Aorta (tissue), 5 donors: ENCODE results near the gene DNAJC15. TPM values are rescaled to one million over a fixed set of nuclear protein-coding genes. Genes with fewer than 3 reads are reported as not detected.
A peak's percentile ranks its signal among the peaks of the same experiment; 100 is the strongest.
"Not testable (repeated sequence)": the region's sequence is repeated elsewhere in the genome, so short reads cannot be mapped to it uniquely, and the experiment has no call there.

Experiments used
- ATAC-seq: fragments of 200-7000 bp; cut with Tn5 transposase; one replicate; pipeline ENCODE4 v1.9.1; 2022; ENCODE audit warnings: moderate library complexity; ENCODE audit not compliant: low FRiP score
- DNase-seq, 2 donors: peaks; one replicate each; pipeline ENCODE4 v3.0.0-alpha.2; 2020
- H3K27ac ChIP-seq, 2 donors: one replicate each; pipeline ENCODE4 v1.5.1; 2013; ENCODE audit warnings: low read length in 2 of 2, mild to moderate bottlenecking in 2 of 2, moderate library complexity in 2 of 2, control low read depth in 1 of 2, inconsistent platforms in 1 of 2, low read depth in 1 of 2
- H3K27me3 ChIP-seq, 2 donors: one replicate each; pipeline ENCODE4 v1.6.1; 2013; ENCODE audit warnings: control low read depth in 1 of 2, low read length in 1 of 2, mild to moderate bottlenecking in 1 of 2, moderate library complexity in 1 of 2; ENCODE audit not compliant: insufficient read depth in 2 of 2, control insufficient read depth in 1 of 2
- H3K36me3 ChIP-seq, 2 donors: one replicate each; pipeline ENCODE4 v1.6.1; 2013; ENCODE audit warnings: control low read depth in 1 of 2, low read length in 1 of 2, mild to moderate bottlenecking in 1 of 2; ENCODE audit not compliant: insufficient read depth in 2 of 2, control insufficient read depth in 1 of 2
- H3K4me1 ChIP-seq, 2 donors: one replicate each; pipeline ENCODE4 v1.6.1; 2013; ENCODE audit warnings: low read length in 2 of 2, control low read depth in 1 of 2, mild to moderate bottlenecking in 1 of 2, moderate library complexity in 1 of 2; ENCODE audit not compliant: insufficient read depth in 2 of 2, control insufficient read depth in 1 of 2
- H3K4me3 ChIP-seq, 2 donors: one replicate each; pipeline ENCODE4 v1.5.1; 2013; ENCODE audit warnings: low read length in 2 of 2, control low read depth in 1 of 2, mild to moderate bottlenecking in 1 of 2
- H3K9me3 ChIP-seq: one replicate; pipeline ENCODE4 v1.6.1; 2013; ENCODE audit warnings: mild to moderate bottlenecking, low read length; ENCODE audit not compliant: control insufficient read depth
- WGBS, 2 donors: extraction: QIAGEN DNeasy Blood & Tissue Kit; methylation state at CpG; one replicate each; pipeline ENCODE4 v1.1.7; 2013; 5-methylcytosine and 5-hydroxymethylcytosine counted together
- intact Hi-C, 2 donors: fragments of 100-400 bp; cut with DNase I; formaldehyde crosslinking; loops; one replicate each; pipeline versions ENCODE4 v1.14.2 to v1.15.0; 2022
- polyA plus RNA-seq, 2 donors: library from polyadenylated mRNA; stranded (reverse); fragments of 200-250 nt; gene quantifications; one replicate each; pipeline ENCODE4 v1.2.3, GENCODE V29; 2013
- total RNA-seq, 2 donors: library from RNA; stranded (reverse); fragmentation: NEBNext Ultra II Directional; extraction: Animal tissue kit (Norgen Biotek cat#: 25700); gene quantifications; one replicate each; pipeline ENCODE4 v1.2.1, GENCODE V29; 2021
- donor health status: healthy with polysubstance abuse.
- donor health status: Bipolar disorder and iron deficiency.
- donor health status: DM: no; HTN: no; CAD: no.
- donor health status: DM: no; HTN: no; CAD: no.
- donor health status: DM: yes; HTN: yes; CAD: no.

Gene DNAJC15
- total and polyA plus RNA-seq, 4 donors = 7.4 to 19.4 (median 12.1) TPM

DNA sequence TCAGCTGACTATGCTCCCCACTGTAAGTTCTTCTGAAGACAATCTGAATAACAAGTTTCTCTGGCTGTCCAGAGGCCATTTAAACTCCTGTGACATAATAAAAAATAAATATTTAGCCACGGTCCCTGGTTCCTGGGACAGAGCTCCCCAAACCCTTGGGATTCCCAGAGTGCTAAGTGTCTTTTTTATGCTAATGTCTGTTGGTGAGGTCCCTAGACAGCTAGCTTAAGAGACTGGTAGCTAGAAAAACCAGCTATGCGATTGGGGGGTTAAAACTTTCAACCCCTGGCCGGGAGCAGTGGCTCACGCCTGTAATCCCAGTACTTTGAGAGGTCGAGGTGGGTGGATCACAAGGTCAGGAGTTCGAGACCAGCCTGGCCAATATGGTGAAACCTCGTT lies 37.2 kb upstream of the DNAJC15 start:
- no peak for ATAC-seq
- Histone ChIP-seq H3K27me3 (no peaks in the 10 kb centered on the region), H3K9me3 (no peaks in the 10 kb centered on the region), H3K27ac (no peak overlapping the region), H3K4me1 (no peaks in the 10 kb centered on the region), H3K36me3 (no peaks in the 10 kb centered on the region), H3K4me3 (no peak overlapping the region)
- intact Hi-C loops = no loop called here
- DNase-seq = no peak
- WGBS, 2 donors = 81% methylated on average over 7 of the region's 7 CpGs

DNA sequence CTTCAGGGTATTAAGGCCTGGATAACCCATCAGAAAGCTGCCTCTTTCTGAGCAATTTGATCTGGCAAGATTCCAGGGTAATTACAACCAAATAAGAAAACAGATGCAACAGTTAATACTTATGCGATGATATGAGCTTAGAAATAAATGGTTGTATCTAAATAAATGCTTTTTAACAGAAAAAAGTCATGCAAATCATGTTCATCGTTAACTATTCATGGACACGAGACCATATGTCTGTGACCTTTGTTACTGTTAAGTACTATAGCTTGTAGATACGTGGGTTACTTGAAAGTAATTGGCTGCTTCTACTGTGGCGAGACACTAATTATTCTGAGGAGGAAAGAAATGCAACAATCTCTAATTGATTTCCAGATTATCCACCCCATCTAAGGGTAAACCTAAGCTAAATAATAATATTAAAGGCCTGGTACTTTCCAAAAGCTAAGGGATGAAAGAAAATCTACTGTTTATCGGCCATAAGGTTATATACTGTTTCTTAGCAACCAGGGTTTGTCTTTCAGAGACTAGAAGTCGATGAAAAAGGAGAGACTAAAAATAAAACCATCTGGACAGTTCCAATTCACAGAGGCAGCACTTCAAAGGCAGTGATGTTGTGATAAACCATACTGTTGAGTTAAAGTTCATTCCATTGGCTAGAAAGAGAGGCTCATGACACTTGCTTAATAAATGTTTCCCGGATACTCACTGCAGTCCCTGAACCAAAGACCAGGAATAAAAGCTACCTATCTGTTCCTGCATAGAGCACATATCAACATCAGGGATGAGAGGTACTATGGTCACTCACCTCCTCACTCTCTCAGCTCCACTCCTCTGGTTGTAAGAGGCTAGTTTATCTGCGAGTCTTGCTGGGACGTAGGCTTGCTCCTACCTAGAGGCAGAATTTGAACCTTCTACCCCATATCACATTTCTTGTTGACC lies 32.8 kb upstream of the DNAJC15 start:
- Histone ChIP-seq H3K27me3 (no peaks in the 10 kb centered on the region), H3K4me1 (no peaks in the 10 kb centered on the region), H3K4me3 (no peak overlapping the region), H3K36me3 (no peaks in the 10 kb centered on the region), H3K27ac (no peak overlapping the region), H3K9me3 (no peaks in the 10 kb centered on the region)
- DNase-seq = no peak
- no peak for ATAC-seq
- intact Hi-C loops = no loop called here
- WGBS, 2 donors = 84 to 86% methylated on average over 10 of the region's 10 CpGs

DNA sequence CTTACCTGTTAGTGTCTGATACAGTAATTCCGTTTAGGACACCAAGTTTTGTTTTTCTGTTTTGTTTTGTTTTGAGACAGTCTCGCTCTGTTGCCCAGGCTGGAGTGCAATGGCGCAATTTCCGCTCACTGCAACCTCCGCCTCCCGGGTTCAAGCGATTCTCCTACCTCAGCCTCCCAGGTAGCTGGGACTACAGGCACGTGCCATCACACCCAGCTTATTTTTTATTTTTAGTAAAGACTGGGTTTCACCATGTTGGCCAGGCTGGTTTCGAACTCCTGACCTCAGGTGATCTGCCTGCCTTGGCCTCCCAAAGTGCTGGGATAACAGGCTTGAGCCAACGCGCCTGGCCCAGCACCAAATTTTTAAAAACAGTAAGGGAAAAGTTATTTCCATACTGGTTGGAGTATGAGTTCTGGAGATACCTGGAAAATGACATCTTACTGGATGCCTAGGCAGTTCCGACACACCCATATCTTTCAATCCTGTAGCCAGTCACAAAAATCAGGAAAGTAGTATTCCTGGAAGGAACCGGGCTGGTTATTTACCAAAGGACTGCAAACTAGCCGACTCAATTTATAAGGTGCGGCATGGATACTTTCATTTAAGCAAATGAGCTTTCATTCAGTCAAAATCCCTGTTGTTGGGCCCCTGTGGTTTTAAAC lies 32.0 kb upstream of the DNAJC15 start:
- intact Hi-C loops, H3K27ac ChIP-seq, H3K36me3 ChIP-seq, H3K9me3 ChIP-seq, H3K27me3 ChIP-seq, H3K4me1 ChIP-seq, DNase-seq: not testable (repeated sequence)
- 66 to 69% methylated on average over 15 of the region's 15 CpGs for WGBS, 2 donors
- H3K4me3 ChIP-seq = peak overlapping the region; percentile 79 to 92
- ATAC-seq = peak; percentile 12

DNA sequence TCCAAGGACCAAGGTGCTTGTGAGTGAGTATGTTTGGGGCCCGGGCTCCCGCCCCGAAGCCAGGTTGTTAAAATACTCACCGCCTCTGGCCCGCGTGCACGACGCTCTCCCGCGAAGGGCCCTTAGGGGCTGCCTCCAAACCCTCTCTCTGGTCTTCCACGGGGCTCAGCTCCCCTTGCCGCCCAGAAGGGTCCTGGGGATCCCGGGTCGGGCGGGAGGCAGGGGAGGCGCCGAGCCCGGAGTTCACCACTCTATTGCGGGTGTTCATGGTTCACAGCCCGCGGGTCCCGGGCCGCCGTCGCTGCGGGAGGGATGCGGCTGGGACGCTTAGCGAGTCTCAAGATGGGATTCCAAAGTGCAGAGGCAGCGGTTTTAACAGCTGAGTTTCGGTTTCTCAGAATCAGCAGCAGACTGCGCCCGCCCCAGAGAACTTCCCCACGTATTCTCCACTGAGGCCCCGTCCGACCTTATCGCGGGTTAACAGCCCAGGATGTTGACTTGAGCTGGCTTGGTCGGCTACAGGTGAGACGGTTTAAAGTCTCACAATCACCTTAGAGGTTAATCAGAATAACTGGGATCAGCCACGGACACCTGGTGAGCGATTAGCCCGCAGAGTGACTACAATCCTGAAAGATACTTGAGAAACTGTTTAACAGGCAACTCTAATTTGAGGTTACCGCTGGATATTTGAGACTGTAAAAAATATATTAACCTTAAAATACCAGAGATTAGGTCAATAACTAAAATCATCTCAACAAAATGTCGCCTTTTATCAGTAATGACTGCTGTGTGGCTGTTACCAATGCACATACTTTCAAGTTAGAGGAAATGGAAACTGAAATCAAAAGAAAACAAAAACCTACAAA lies 31.3 kb upstream of the DNAJC15 start, which contains the start of gene EPSTI1:
TSS of gene EPSTI1 (minus strand) at position 344 of the 866 bp plus-strand sequence. CDS start at position 268, 76 bp downstream.
- intact Hi-C loops = no loop called here
- WGBS, 2 donors = 3 to 5% methylated on average over 44 to 45 of the region's 45 CpGs
- H3K4me1 ChIP-seq = no peaks in the 10 kb centered on the region
- H3K27ac ChIP-seq = no peak within 1 kb of the TSS
- no peaks in the 10 kb centered on the region for H3K36me3 ChIP-seq
- DNase-seq (peak; percentile 81 to 86), ATAC-seq (peak; percentile 85)
- H3K9me3 ChIP-seq = no peaks in the 10 kb centered on the region
- H3K4me3 ChIP-seq = peak within 1 kb of the TSS; percentile 79 to 92
- no peaks in the 10 kb centered on the region for H3K27me3 ChIP-seq

DNA sequence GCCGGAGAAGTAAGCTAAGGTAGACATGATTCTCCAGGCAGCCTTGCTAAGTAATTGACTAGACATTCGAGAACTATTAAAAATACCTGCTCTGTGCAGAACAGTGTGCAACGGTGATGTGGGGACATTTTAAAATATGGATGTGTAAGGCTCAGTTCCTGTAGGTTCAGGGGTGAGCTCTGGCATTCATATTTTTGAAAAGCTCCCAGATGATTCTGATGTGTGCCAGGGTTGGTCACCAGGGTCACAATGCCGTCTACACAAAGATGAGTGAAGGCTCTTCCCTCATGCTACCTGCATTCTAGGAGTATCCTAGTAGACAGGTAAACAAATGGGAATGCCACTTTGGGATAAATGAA lies 30.6 kb upstream of the DNAJC15 start:
- DNase-seq (no peak), ATAC-seq (peak; percentile 28)
- peak overlapping the region in 1 of 2 donors; percentile 92 for H3K4me3 ChIP-seq
- no peaks in the 10 kb centered on the region for H3K27me3 ChIP-seq
- intact Hi-C loops = no loop called here
- H3K9me3 ChIP-seq = no peaks in the 10 kb centered on the region
- no peaks in the 10 kb centered on the region for H3K4me1 ChIP-seq
- WGBS, 2 donors = 67 to 72% methylated on average over 4 of the region's 4 CpGs
- no peaks in the 10 kb centered on the region for H3K36me3 ChIP-seq
- no peak overlapping the region for H3K27ac ChIP-seq

DNA sequence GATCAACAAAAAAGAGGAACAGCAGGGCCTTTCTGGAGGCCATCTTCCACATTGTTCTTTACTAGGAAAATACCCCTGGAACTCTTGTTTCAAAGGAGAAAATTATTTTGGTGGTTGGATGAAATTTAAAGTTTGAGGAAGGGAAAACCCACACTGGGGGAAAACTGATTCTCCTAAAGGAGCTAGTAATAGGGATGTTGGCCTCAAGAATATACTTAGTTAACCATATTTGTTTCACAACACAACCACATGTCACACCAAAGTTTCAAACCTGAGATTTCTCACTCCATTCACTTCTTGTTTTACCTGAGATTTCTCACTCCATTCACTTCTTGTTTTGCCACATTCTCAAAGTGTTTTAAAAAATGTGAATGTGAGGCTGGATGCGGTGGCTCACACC lies 28.5 kb upstream of the DNAJC15 start:
- ATAC-seq = no peak
- intact Hi-C loops = no loop called here
- 96 to 100% methylated on average over 1 of the region's 1 CpG for WGBS, 2 donors

DNA sequence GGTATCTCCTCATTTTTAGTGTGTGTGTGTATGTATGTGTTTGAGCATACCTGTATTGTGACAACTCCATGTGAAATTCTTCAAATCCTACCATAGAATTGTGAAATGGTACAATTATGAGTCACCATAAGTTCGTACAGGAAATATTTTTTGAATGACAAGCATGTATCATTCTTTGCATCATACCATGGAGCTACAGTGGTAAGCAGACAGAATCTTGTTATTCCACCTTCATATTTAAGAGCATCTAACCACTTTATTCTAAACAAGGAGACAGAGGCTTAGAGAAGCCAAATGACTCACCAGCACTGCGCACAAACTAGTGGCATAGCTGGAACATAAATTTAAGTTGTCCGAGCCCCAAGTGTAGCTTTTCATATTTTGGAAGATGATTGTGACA lies 26.8 kb upstream of the DNAJC15 start:
- no peaks in the 10 kb centered on the region for H3K27me3 ChIP-seq
- intact Hi-C loops = no loop called here
- DNase-seq (no peak), ATAC-seq (no peak)
- H3K4me1 ChIP-seq = no peaks in the 10 kb centered on the region
- no peaks in the 10 kb centered on the region for H3K9me3 ChIP-seq
- WGBS, 2 donors = 83 to 86% methylated on average over 3 of the region's 3 CpGs
- no peak overlapping the region for H3K27ac ChIP-seq
- H3K36me3 ChIP-seq = no peaks in the 10 kb centered on the region
- no peak overlapping the region for H3K4me3 ChIP-seq

More for the DNA sequence above, 28.5 kb upstream of the DNAJC15 start:
- H3K9me3 ChIP-seq = no peaks in the 10 kb centered on the region
- H3K36me3 ChIP-seq = no peaks in the 10 kb centered on the region
- H3K27ac ChIP-seq = no peak overlapping the region
- H3K27me3 ChIP-seq = no peaks in the 10 kb centered on the region
- no peak for DNase-seq
- no peaks in the 10 kb centered on the region for H3K4me1 ChIP-seq
- no peak overlapping the region for H3K4me3 ChIP-seq

DNA sequence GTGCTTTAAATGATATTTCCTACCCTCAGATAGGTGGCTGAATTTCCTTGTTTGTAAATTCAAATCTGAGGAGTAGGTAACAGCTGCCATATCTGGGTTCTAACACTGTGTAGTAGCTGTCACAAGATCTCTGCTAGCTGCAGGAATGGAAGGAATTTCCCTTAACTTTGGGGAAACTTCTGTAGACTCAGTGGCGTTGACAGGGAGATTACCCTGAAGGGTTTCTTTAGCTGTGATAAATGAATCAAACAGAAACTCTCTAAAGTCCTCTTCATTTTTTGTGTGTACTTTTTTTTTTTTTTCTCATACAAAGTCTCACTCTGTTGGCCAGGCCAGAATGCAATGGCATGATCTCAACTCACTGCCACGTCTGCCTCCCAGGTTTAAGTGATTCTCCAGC lies 26.0 kb upstream of the DNAJC15 start:
- Histone ChIP-seq H3K4me3 (no peak overlapping the region), H3K36me3 (no peaks in the 10 kb centered on the region), H3K27ac (no peak overlapping the region), H3K9me3 (no peaks in the 10 kb centered on the region), H3K4me1 (no peaks in the 10 kb centered on the region), H3K27me3 (no peaks in the 10 kb centered on the region)
- DNase-seq = no peak
- intact Hi-C loops = no loop called here
- 91 to 96% methylated on average over 2 of the region's 2 CpGs for WGBS, 2 donors
- no peak for ATAC-seq
